A204.1 (cell line): ENCODE results near the gene CCDC78.

ENCODE experiments used
- FAIRE-seq: peaks from 2 replicates; lab custom pipeline; 2012; peaks lifted over from hg19 to GRCh38; lab: Jason Lieb, UNC

Gene CCDC78

GRCh38 chr16:709566-710499 lies 16.4 kb downstream of the CCDC78 start:
- FAIRE-seq, result no peak

GRCh38 chr16:708959-709358 lies 17.3 kb downstream of the CCDC78 start:
- no peak for FAIRE-seq

GRCh38 chr16:708019-708418 lies 18.2 kb downstream of the CCDC78 start:
- no peak for FAIRE-seq

DNA sequence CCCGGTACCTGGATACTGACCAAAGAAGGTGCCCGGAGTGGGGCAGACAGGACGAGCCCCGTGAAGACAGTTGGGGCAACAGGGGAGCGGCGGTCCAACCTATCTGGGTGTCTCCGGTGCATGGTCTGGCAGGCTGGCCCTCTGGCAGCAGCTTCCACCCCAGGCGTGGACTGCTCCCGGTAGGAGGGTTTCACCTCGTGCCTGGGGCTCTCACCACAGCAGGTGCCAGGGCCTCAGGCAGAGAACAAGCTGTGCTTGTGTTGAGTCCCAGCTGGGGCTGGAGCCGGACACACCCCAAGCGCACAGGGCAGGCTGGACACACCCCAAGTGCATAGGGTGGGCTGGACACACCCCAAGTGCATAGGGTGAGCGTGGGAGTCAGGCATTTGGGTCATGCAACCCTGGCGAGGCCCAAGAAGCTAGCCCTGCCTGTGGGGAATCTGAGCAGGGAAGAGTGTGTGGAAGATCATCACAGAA lies 19.1 kb downstream of the CCDC78 start:
- FAIRE-seq, result no peak

- no peak for FAIRE-seq
Measured at GRCh38 chr16:706189-707061, 19.8 kb downstream of the CCDC78 start.

DNA sequence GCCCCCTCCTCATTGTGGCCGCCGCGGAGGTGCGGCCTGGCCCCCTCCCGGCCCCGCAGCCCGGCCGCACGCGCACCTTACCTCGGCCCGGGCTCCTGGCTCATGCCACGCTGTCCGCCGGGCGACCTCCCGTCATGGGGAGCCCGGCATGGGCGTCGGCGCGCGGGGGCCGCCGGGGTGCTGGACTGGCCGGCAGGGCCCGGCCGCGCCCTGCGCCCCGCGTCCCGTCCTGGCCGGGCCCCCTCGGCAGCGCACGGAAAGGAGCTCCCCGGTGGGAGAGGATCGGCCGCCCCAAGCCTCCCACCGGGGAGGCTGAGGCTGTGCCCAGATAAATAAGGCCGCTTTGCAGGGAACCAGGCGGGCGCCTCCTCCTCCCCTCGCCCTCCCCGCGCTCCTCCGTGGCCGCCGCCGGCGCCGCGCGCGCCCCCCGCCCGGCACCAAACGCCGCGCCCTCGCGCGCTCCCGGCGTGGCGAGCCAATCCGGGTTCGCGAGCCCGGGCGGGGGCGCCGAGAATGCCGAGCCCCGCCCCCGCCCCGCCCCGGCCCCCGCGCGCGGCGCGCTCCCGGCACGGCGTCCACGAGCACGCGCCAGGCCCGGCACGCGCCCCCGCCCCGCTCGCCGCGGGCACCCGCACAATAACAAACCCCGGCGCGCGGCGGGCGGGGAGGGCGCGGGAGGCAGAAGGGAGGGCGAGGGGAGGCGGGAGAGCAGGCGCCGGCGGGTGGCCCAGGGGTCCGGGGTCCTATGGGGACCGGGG lies 20.6 kb downstream of the CCDC78 start, which contains the start of gene FBXL16:
FBXL16 (minus strand) TSS at position 371 of the 758 bp plus-strand sequence. CDS start 8,396 bp downstream, outside the sequence.
- FAIRE-seq, result no peak

DNA sequence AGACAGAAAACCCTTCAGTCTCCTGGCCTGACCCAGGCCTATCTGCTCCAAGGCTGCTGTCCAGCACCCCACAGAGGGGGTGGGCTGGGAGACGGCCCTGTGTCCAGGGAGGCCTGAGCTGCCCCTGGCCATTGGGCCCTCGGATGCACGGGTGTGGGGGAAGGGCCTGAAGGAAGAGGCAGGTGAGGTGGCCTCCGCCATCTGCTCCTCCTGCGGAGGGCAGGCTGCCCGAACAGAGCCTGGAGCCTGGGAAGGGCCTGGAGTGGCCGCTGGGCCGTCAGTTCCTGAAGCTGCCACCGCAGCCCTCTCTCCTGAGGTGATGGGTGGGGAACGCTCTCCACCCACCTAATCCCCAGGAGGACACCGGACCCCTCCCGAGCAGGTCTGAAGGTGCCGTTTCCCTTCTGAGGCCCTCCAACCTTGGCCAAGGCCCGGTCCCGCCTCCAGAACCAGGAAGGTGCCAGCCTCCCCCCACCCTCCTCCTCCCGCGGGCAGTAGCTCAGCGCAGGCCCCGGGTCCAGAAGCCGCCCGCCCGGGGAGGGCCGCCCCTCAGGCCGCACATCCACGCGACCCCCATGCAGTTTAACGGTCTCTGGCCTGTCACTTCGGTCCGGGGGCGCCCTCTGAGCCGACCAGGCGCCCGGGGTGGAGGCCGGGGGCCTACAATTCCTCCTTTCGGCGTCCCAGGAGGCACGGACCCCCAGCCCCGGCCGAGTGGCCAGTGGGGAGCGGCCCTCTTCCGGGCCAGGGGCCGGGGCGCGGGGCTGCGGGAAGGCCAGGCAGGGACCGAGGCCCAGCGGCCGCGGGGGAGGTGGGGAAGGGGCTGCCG lies 21.5 kb downstream of the CCDC78 start:
- no peak for FAIRE-seq

DNA sequence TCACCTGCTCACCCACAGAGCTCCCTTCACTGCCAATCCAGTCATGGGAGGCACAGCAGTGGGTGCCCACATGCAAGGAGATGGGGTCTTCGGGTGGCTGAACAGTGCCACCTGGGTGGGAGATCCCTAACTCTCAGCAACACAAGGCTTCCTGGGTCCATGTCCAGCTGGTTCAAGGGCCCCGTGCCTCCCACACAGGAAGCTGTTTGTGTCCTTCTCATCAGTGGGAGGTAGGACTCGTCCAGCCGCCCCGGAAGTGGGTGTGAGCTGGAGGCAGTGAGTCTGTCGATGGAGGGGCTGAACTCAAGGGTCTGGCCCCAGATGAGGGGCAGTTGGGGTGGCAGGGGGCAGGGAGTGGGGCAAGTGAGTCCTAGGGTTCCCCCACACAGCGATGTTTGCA lies 22.2 kb downstream of the CCDC78 start:
- FAIRE-seq, result no peak

DNA sequence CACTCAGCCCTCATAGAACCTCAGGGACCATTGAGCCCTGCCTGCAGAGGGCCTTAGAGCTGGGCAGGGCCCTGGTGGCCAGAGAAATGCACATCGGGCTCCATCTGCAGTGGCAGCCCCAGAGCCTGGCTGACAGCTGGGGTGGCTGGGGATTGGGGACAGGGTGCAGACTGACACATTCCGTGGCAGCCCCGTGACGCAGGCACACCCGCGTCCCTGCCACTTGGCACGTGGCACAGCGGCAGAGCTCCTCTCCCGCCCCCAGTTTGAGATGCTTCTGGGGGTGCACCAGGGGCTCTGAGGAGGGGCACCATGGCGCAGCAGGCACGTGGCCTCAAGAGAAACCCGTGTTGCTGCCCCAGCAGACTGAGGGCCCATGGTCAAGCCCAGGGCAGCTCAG lies 22.8 kb downstream of the CCDC78 start:
- no peak for FAIRE-seq

DNA sequence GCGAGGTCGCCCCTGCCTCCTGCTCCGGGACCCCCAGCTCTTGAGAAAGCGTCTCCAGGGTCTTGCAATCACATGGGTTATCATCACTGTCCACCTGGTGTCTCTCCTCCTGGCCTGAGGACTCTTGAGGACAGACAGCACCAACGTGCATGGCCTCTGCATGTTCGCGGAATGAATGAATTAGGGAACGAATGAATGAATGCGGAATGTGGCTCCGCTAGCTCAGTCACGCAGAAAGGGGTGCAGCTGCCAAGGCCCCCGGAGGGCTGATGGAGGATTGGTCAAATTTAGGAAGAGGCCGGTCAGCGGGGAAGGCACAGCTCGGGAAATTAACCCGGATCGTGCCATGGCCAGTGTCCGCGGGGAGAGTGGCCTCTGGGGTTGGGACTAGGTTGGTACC lies 23.9 kb downstream of the CCDC78 start:
- no peak for FAIRE-seq

DNA sequence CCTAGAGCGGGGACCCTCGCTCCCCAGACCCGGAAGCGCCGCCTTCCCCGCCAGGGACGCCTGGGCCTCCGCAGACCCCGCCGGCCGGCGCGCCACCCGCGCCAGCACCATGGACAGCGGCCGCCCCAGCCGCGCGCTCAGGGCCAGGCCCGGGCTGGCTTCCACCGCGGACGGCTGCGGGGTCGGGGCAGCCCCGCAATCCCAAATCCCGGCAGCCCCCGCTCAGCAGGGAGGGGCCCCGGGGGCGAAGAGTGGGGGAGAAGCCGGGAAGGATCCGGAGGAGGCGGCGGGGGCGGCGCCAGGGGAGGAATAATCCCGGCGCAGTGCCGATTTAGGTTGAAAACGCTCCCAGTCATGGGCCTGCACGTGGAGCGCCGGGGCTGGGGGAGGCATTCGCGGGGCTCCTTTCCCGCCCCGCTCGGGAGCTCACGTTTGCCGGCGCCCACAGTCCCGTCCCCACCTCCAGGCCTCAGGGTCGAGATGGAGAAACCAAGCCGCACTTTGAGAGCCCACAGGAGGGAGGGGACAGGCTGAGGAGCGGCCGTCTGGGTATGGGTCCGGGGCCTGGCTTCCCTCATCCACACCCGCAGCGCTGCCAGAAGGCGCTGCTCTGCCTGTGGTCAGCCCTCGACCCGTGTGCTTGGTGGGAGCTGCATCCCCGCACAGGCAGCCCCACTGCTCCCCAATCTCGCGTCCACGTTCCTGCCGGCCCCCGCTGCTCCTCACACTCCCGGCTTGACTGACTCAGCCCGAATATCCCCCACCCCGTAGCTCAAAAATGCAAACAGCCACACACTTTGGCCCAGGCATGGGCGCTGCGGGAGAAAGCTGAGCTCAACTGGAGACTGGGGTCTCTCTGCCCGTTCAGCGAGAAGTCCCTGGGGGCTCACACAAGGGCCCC lies 25.3 kb downstream of the CCDC78 start:
- FAIRE-seq, result no peak

- FAIRE-seq, result no peak
Measured at GRCh38 chr16:698911-699671, 27.2 kb downstream of the CCDC78 start.

DNA sequence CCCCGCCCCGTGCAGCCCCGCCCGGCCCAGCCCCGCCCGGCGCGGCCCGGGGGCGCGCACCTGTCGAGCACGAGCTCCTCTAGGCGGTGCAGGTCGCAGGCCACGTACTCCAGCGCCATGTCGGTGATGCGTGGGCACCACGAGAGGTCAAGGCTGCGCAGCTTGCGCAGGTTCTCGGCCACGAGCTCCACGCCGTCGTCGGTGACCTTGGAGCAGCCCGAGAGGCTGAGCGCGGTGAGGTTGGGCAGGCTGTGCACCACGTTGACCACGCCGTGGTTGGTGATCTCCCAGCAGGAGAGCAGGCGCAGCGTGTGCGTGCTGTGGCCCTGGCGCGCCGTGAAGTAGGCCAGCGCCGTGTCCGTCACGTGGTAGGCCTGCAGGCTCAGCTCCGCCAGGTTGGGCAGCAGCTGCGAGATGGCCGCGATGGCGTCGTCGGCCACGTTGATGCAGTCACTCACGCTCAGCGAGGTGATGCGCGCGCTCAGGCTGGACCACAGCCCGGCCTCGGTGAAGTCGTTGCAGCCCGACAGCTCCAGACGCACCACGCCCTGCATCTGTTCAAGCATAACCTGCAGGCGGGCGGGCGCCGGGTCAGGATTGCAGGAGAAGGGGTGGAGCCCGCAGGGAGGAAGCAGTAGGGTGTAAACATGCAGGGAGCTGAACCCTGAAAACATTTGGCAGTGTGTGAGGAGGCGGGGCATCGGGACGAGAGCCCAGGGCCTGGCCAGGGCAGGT lies 30.7 kb downstream of the CCDC78 start:
- FAIRE-seq, result no peak

DNA sequence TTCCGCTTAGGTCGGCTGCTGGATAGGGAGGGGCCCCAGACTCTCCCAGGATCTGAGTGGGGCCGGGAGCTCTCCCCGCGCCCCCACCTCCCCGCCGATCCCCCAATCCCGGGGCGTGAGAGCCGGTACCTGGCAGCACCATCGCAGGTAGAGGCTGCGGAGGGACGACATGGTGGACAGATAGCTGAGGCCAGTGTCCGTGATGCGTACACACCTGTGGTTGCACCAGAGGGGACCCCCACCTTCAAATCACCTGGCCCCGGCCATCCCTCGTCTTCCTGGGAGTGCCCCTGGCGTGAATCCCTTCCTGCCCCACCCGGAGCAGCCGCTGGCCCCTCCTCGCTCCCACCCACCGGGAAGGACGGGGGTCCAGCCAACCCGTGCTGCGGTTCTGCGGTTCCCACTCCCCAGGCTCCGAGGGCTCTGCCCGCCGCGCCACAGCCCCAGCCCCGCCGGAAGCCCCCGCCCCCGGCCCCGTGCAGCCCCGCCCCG lies 31.3 kb downstream of the CCDC78 start:
- FAIRE-seq, result no peak

DNA sequence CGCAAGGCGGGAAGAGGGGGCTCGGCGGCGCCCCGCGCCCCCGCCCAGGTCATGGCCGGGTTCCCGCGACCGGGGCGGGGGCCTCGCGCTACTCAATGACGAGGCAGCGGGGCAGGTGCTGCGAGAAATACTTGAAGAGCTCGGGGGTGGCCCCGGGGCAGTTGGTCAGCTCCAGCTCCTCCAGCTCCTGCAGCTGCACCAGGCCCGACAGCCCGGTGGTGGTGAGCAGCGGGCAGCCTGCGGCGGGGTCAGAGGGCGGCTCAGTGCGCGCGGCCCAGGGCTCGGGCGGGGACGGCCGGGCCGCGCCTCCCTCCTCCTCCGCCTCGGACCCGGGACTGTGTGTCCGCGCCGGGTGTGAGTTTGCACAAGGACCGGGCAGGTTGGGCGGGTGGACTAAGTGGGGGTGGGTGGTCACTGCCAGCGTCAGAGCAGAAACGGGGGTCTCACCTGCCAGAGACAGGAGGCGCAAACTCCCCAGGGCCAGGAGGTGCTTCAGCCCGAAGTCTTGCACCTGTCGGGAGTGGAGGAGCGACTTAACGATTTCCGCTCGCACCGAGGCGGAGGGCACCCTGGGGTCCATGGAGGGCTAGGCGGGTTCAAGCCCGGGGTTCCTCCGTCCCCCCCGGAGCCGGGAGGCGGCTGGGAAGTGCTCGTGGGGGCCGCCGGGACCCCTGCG lies 31.9 kb downstream of the CCDC78 start:
- FAIRE-seq, result no peak

DNA sequence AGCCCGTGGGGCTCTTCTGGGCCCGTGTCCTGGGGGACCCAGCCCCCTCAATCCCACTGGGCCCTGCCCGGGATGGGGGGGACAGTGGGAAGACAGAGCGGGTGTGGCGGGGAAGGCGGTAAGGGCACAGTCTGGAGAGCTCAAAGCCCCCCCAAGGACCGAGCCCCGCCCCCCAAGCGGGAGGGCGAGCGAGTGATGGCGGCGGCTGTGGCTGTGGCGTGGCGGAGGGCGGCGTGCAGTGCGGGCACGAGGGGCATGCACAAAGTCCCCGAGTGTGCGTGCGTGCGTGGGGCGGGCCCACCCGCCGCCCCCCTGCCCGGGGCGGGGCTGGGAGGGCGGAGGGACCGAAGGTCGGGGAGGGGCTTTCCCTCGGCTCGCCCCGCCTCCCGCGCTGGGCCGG lies 32.5 kb downstream of the CCDC78 start:
- no peak for FAIRE-seq

GRCh38 chr16:693364-693763 lies 32.9 kb downstream of the CCDC78 start:
- FAIRE-seq, result no peak
